Smooth muscle cell (in vitro differentiated cells): ENCODE measurements around the gene SAMD14. TPM values are rescaled to one million over a fixed set of nuclear protein-coding genes. Genes with fewer than 3 reads are reported as not detected.

ENCODE experiments used
- DNase-seq: peaks from one replicate; lab custom pipeline; 2025; ENCODE audit not compliant: unreplicated experiment; lab: John Stamatoyannopoulos, UW
- H2AFZ ChIP-seq: fragments of 200-600 bp; sonication (generic); 2 replicates; pipeline ENCODE4 v1.6.0; 2016; ENCODE audit warnings: antibody characterized with exemption, low read depth, mild to moderate bottlenecking
- H3F3A ChIP-seq: fragments of 200-600 bp; sonication (generic); 2 replicates; pipeline ENCODE4 v1.6.0; 2017; ENCODE audit warnings: antibody characterized with exemption, low read depth
- H3K27ac ChIP-seq: fragments of 200-600 bp; sonication (generic); 2 replicates; pipeline ENCODE4 v1.5.1; 2016; ENCODE audit warnings: low read depth, mild to moderate bottlenecking
- H3K27me3 ChIP-seq: fragments of 200-600 bp; sonication (generic); 2 replicates; pipeline ENCODE4 v1.6.1; 2016; ENCODE audit warnings: low read depth, mild to moderate bottlenecking
- H3K36me3 ChIP-seq: fragments of 200-600 bp; sonication (generic); 2 replicates; pipeline ENCODE4 v1.5.1; 2016; ENCODE audit warnings: low read depth
- H3K4me1 ChIP-seq: fragments of 200-600 bp; sonication (generic); 2 replicates; pipeline ENCODE4 v1.5.1; 2016; ENCODE audit warnings: low read depth
- H3K4me2 ChIP-seq: fragments of 200-600 bp; sonication (generic); 2 replicates; pipeline ENCODE4 v1.6.0; 2016; ENCODE audit warnings: mild to moderate bottlenecking
- H3K4me3 ChIP-seq: fragments of 200-600 bp; sonication (generic); 2 replicates; pipeline ENCODE4 v1.5.1; 2016; ENCODE audit warnings: mild to moderate bottlenecking
- H3K79me2 ChIP-seq: fragments of 200-600 bp; sonication (generic); 2 replicates; pipeline ENCODE4 v1.6.0; 2016; ENCODE audit warnings: low read depth, mild to moderate bottlenecking
- H3K9ac ChIP-seq: fragments of 200-600 bp; sonication (generic); 2 replicates; pipeline ENCODE4 v1.6.0; 2016; ENCODE audit warnings: low read depth
- H3K9me3 ChIP-seq: fragments of 200-600 bp; sonication (generic); replicated peaks from 2 replicates; pipeline ENCODE4 v1.5.1; 2016; ENCODE audit warnings: low read depth
- H4K20me1 ChIP-seq: fragments of 200-600 bp; sonication (generic); 2 replicates; pipeline ENCODE4 v1.6.0; 2016; ENCODE audit warnings: low read depth
- CTCF ChIP-seq: fragments of 200-600 bp; sonication (generic); IDR thresholded peaks from 2 replicates; pipeline ENCODE4 v1.5.1; 2017; ENCODE audit warnings: borderline replicate concordance, mild to moderate bottlenecking, antibody characterized with exemption; ENCODE audit not compliant: insufficient read depth, poor library complexity, severe bottlenecking
- WGBS: methylation state at CpG from one replicate; pipeline ENCODE4 v1.1.7; 2016; ENCODE audit warnings: low lambda C conversion rate; 5-methylcytosine and 5-hydroxymethylcytosine counted together
- polyA plus RNA-seq: library from polyadenylated mRNA; unstranded; fragments of >200 nt; fragmentation: Nextera tagmentation; extraction: Ambion mirVana; gene quantifications from 2 replicates; pipeline ENCODE4 v1.2.1, GENCODE V29; 2016
- total RNA-seq: library from RNA; depleted of rRNA; stranded (reverse); fragments of >200 nt; gene quantifications from 2 replicates; pipeline ENCODE4 v1.2.3, GENCODE V29; 2014

Gene SAMD14
- total and polyA plus RNA-seq, 2 experiments from 2014 or later = 13.7 to 39.1 TPM

- no peaks in the 10 kb centered on the region for H3K79me2 ChIP-seq
- H3K9ac ChIP-seq = no peak overlapping the region
- no peaks in the 10 kb centered on the region for H3K27me3 ChIP-seq
- WGBS = 90% methylated on average over 23 of the region's 23 CpGs
- H2AFZ ChIP-seq = no peak overlapping the region
- H3K4me2 ChIP-seq = no peak overlapping the region
- H3K4me3 ChIP-seq = no peak overlapping the region
- no peak for DNase-seq
- no peaks in the 10 kb centered on the region for H4K20me1 ChIP-seq
- H3K27ac ChIP-seq = no peak overlapping the region
- TF ChIP-seq CTCF = no peak
- H3K4me1 ChIP-seq = peaks cover 13% of the 10 kb centered on the region
- no peaks in the 10 kb centered on the region for H3K9me3 ChIP-seq
- no peaks in the 10 kb centered on the region for H3K36me3 ChIP-seq
- H3F3A ChIP-seq = no peaks in the 10 kb centered on the region
Measured at GRCh38 chr17:50118076-50118827, 11.7 kb downstream of the SAMD14 start.

- no peaks in the 10 kb centered on the region for H3F3A ChIP-seq
- H3K4me1 ChIP-seq = peaks cover 6% of the 10 kb centered on the region
- no peak overlapping the region for H2AFZ ChIP-seq
- H3K27ac ChIP-seq = no peak overlapping the region
- no peak overlapping the region for H3K9ac ChIP-seq
- DNase-seq = no peak
- whole genome bisulfite sequencing = 13% methylated on average over 61 of the region's 64 CpGs
- peak overlapping the region; percentile 14 for H3K4me3 ChIP-seq
- no peaks in the 10 kb centered on the region for H4K20me1 ChIP-seq
- no peaks in the 10 kb centered on the region for H3K9me3 ChIP-seq
- TF ChIP-seq CTCF = peak; percentile 55
- no peaks in the 10 kb centered on the region for H3K27me3 ChIP-seq
- peak overlapping the region; percentile 69 for H3K4me2 ChIP-seq
- no peaks in the 10 kb centered on the region for H3K79me2 ChIP-seq
- H3K36me3 ChIP-seq = no peaks in the 10 kb centered on the region
Measured at GRCh38 chr17:50117202-50118051, 12.5 kb downstream of the SAMD14 start.

- Histone ChIP-seq H3K79me2 (no peaks in the 10 kb centered on the region), H3K9me3 (no peaks in the 10 kb centered on the region), H3K9ac (no peak overlapping the region), H3K36me3 (no peaks in the 10 kb centered on the region), H2AFZ (no peak overlapping the region), H4K20me1 (no peaks in the 10 kb centered on the region), H3K4me3 (no peak overlapping the region), H3K27me3 (no peaks in the 10 kb centered on the region), H3K4me2 (no peak overlapping the region), H3F3A (no peaks in the 10 kb centered on the region), H3K4me1 (peaks cover 11% of the 10 kb centered on the region), H3K27ac (no peak overlapping the region)
- WGBS = 93% methylated on average over 17 of the region's 17 CpGs
- no peak for TF ChIP-seq CTCF
- no peak for DNase-seq
Measured at GRCh38 chr17:50115756-50116155, 14.2 kb downstream of the SAMD14 start.
